Endothelial cell of coronary artery (primary cell): ENCODE data around the gene SLC25A36. TPM values are rescaled to one million over a fixed set of nuclear protein-coding genes. Genes with fewer than 3 reads are reported as not detected.

Experiments used
- total RNA-seq: library from RNA; depleted of rRNA; stranded (reverse); fragments of >200 nt; gene quantifications from 2 replicates; pipeline ENCODE4 v1.2.3, GENCODE V29; 2014

SLC25A36 gene, protein sequence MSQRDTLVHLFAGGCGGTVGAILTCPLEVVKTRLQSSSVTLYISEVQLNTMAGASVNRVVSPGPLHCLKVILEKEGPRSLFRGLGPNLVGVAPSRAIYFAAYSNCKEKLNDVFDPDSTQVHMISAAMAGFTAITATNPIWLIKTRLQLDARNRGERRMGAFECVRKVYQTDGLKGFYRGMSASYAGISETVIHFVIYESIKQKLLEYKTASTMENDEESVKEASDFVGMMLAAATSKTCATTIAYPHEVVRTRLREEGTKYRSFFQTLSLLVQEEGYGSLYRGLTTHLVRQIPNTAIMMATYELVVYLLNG
- 48.8 and 91.2 TPM in 2 replicates for total RNA-seq

DNA sequence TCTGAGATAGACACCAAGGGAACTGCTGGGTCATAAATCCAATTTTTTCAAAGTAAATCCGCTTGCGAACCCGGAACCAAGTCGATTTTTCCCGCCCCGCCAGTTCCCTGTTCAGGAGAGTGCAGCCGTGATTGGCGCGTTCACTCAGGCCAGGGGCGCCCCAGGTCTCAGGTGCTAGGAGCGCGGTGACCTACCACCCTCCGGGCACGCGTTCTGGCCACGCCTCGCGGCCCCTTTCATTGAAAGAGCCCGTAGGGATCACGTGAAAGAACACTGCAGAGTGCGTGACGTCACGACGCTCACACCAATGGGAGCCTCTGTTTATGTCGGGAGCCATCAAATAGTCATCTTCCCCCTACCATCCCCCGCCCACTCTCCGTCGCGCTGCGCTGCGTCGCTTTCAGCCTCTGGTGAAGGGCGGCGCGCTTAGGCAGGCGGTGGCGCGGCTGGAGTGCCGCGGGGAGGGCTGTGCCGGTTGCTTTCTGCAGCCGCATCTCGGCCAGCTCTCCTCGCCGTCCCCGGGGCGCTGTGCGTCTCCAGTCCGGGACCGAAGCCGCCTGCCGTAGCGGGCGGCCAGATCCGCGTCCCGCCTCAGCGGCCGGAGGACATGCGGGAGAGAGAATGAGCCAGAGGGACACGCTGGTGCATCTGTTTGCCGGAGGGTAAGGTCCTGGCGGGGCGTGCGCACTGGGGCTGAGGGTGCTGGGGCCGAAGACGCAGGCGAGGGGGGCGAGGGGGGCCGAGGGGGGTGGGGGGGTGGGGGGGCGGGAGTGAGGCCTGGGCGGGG, at the start of gene SLC25A36:
Gene SLC25A36, plus strand, starts transcription at position 403 of the 787 bp plus-strand sequence. Its CDS starts 219 bp downstream, at position 622.

Other genes with a start within 250 kb of the SLC25A36 start
- not detected in 2 replicates for gene SPSB4, start 109.5 kb downstream of the SLC25A36 start, total RNA-seq